A549 (cell line): ENCODE results near the gene HNRNPR. TPM values are rescaled to one million over a fixed set of nuclear protein-coding genes. Genes with fewer than 3 reads are reported as not detected.

Source experiments
- ATAC-seq, 2 experiments: fragments of 200-7000 bp in 1 of 2; fragments of >200 bp in 1 of 2; cut with Nextera tagmentation in 1 of 2; cut with Tn5 transposase in 1 of 2; 3 replicates each; pipeline versions ENCODE4 v1.8.0 to v1.9.1; 2018 to 2020; ENCODE audit warnings: mild to moderate bottlenecking in 1 of 2, moderate library complexity in 1 of 2
- CTCF ChIA-PET: fragments of 300-600 bp; sonication (Branson Sonifier 250); formaldehyde crosslinking; extraction: SDS; loops from one replicate; lab custom pipeline; 2021; ENCODE audit warnings: antibody characterized with exemption, inconsistent platforms; lab: Yijun Ruan, JAX
- POLR2A ChIA-PET: fragments of 350-600 bp; formaldehyde crosslinking; extraction: SDS; loops from one replicate; lab custom pipeline; 2021; ENCODE audit warnings: antibody characterized with exemption, inconsistent platforms; lab: Yijun Ruan, JAX
- DNase-seq, 2 experiments: peaks; one replicate each; pipeline versions ENCODE4 v3.0.0 to v3.0.0-alpha.2; 2011 to 2016; ENCODE audit warnings: low read depth in 1 of 2, low spot score in 1 of 2
- FAIRE-seq: peaks from 2 replicates; lab custom pipeline; 2011; peaks lifted over from hg19 to GRCh38; lab: Jason Lieb, UNC
- H3K27ac ChIP-seq, 2 experiments: fragments of >200 bp; sonication (Bioruptor Twin); formaldehyde crosslinking; 3 replicates each; pipeline ENCODE4 v1.5.1; 2016 to 2017
- H3K4me1 ChIP-seq: fragments of >200 bp; sonication (Bioruptor Twin); formaldehyde crosslinking; 3 replicates; pipeline ENCODE4 v1.6.1; 2016
- H3K4me2 ChIP-seq: fragments of >200 bp; sonication (Bioruptor Twin); formaldehyde crosslinking; 3 replicates; pipeline ENCODE4 v1.6.1; 2016
- H3K4me3 ChIP-seq: fragments of >200 bp; sonication (Bioruptor Twin); formaldehyde crosslinking; 3 replicates; pipeline ENCODE4 v1.5.1; 2016
- H3K9me3 ChIP-seq: fragments of >200 bp; sonication (Bioruptor Twin); formaldehyde crosslinking; 3 replicates; pipeline ENCODE4 v1.6.1; 2016
- BHLHE40 ChIP-seq: IDR thresholded peaks from 2 replicates; pipeline ENCODE4 v1.6.1; 2012; ENCODE audit warnings: low read depth, low read length, inconsistent platforms
- CBX2 ChIP-seq: fragments of 200-600 bp; sonication (generic); IDR thresholded peaks from 2 replicates; pipeline ENCODE4 v1.6.1; 2016; ENCODE audit warnings: low read depth, mild to moderate bottlenecking, borderline replicate concordance
- EHF ChIP-seq: fragments of 250-450 bp; sonication (Bioruptor Pico); IDR thresholded peaks from 2 replicates; pipeline ENCODE4 v1.5.0; 2020; ENCODE audit warnings: mild to moderate bottlenecking
- EHMT2 ChIP-seq: fragments of 200-600 bp; sonication (generic); IDR thresholded peaks from 2 replicates; pipeline ENCODE4 v1.6.1; 2016; ENCODE audit warnings: antibody characterized with exemption, low read depth, mild to moderate bottlenecking, moderate library complexity
- ESRRA ChIP-seq: fragments of 150-350 bp; IDR thresholded peaks from 2 replicates; pipeline ENCODE4 v1.6.1; 2014; ENCODE audit warnings: mild to moderate bottlenecking, low read length, borderline replicate concordance
- FOSB ChIP-seq: fragments of 250-450 bp; sonication (Bioruptor Pico); IDR thresholded peaks from 2 replicates; pipeline ENCODE4 v1.5.0; 2020; ENCODE audit warnings: mild to moderate bottlenecking, moderate library complexity
- FOSL2 ChIP-seq, 2 experiments: fragments of 450-650 bp in 1 of 2; fragments of >200 bp in 1 of 2; sonication (Bioruptor Twin) in 1 of 2; formaldehyde crosslinking; IDR thresholded peaks; 2 replicates each; pipeline versions ENCODE4 v1.5.0 to v1.6.1; 2016 to 2020; ENCODE audit warnings: mild to moderate bottlenecking in 1 of 2, moderate library complexity in 1 of 2
- HDAC2 ChIP-seq: fragments of 200-600 bp; sonication (generic); IDR thresholded peaks from 2 replicates; pipeline ENCODE4 v1.6.1; 2016
- JUN ChIP-seq, 2 experiments: fragments of >200 bp; sonication (Bioruptor Twin); formaldehyde crosslinking; IDR thresholded peaks; 2 replicates in 1 of 2; 3 replicates in 1 of 2; pipeline ENCODE4 v1.6.1; 2016 to 2017
- JUNB ChIP-seq: fragments of >200 bp; sonication (Bioruptor Twin); formaldehyde crosslinking; IDR thresholded peaks from 2 replicates; pipeline ENCODE4 v1.6.1; 2016
- MAZ ChIP-seq: fragments of 150-350 bp; IDR thresholded peaks from 2 replicates; pipeline ENCODE4 v1.6.1; 2014; ENCODE audit warnings: antibody characterized with exemption, low read depth, low read length, borderline replicate concordance
- SMC3 ChIP-seq: fragments of >200 bp; sonication (Bioruptor Twin); formaldehyde crosslinking; IDR thresholded peaks from 3 replicates; pipeline ENCODE4 v1.6.1; 2018; ENCODE audit warnings: inconsistent platforms
- TP53 ChIP-seq: fragments of 250-450 bp; sonication (Bioruptor Pico); IDR thresholded peaks from 2 replicates; pipeline ENCODE4 v1.5.0; 2021; ENCODE audit warnings: mild to moderate bottlenecking, moderate library complexity
- ZNF302 ChIP-seq: fragments of 250-450 bp; sonication (Bioruptor Pico); IDR thresholded peaks from 2 replicates; pipeline ENCODE4 v1.9.0; 2021; ENCODE audit warnings: inconsistent platforms, mild to moderate bottlenecking, moderate library complexity
- WGBS: methylation state at CpG from one replicate; pipeline ENCODE4 v1.1.6; 2017; ENCODE audit errors: missing lambda C conversion rate; 5-methylcytosine and 5-hydroxymethylcytosine counted together
- polyA plus RNA-seq, 4 experiments: library from polyadenylated mRNA; depleted of rRNA in 3 of 4; stranded (reverse); fragments of >200 nt; fragmentation: RNase III in 1 of 4; extraction: RNeasy Plus Mini Kit Qiagen cat#74134 plus additional on column Dnase treatment in 1 of 4; gene quantifications; 2 replicates in 3 of 4; 3 replicates in 1 of 4; pipeline ENCODE4 v1.2.3, GENCODE V29; 2011 to 2017
- TF ChIP-seq, protein P1 (sequence below): fragments of >200 bp; sonication (Bioruptor Twin); formaldehyde crosslinking; IDR thresholded peaks from 3 replicates; pipeline ENCODE4 v1.6.1; 2016
- TF ChIP-seq, protein P2 (sequence below): fragments of >200 bp; sonication (Bioruptor Twin); formaldehyde crosslinking; IDR thresholded peaks from 2 replicates; pipeline ENCODE4 v1.6.1; 2016
- TF ChIP-seq, protein P3 (sequence below): IDR thresholded peaks from 2 replicates; pipeline ENCODE4 v1.6.1; 2012

Gene HNRNPR
- polyA plus RNA-seq, 2 of the 4 experiments (the other 2 are of a cell fraction), result 237 to 281 TPM

- no peak for TF ChIP-seq FOSB (CRISPR knock-in tag)
- no peak for TF ChIP-seq CBX2
- TF ChIP-seq, protein P1, sequence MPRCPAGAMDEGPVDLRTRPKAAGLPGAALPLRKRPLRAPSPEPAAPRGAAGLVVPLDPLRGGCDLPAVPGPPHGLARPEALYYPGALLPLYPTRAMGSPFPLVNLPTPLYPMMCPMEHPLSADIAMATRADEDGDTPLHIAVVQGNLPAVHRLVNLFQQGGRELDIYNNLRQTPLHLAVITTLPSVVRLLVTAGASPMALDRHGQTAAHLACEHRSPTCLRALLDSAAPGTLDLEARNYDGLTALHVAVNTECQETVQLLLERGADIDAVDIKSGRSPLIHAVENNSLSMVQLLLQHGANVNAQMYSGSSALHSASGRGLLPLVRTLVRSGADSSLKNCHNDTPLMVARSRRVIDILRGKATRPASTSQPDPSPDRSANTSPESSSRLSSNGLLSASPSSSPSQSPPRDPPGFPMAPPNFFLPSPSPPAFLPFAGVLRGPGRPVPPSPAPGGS, result peak; percentile 57; the same call in 1 of the 3 replicates
- no peak for TF ChIP-seq EHMT2
These were observed at the start of gene HNRNPR (continued) for GRCh38 chr1:23344111-23344986.

- H3K9me3 ChIP-seq, result no peaks in the 10 kb centered on the region
- H3K4me1 ChIP-seq, result no peaks in the 10 kb centered on the region
- ATAC-seq, result no peak
- H3K4me2 ChIP-seq, result no peak overlapping the region
- no peak overlapping the region for H3K27ac ChIP-seq
- H3K4me3 ChIP-seq, result no peak overlapping the region
- 84% methylated on average over 2 of the region's 15 CpGs for WGBS
- no peak for FAIRE-seq
- TF ChIP-seq, protein P2, sequence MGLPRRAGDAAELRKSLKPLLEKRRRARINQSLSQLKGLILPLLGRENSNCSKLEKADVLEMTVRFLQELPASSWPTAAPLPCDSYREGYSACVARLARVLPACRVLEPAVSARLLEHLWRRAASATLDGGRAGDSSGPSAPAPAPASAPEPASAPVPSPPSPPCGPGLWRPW, result no peak
- TF ChIP-seq HDAC2, result no peak
- TF ChIP-seq TP53 (CRISPR knock-in tag), result no peak
- no peak for TF ChIP-seq JUNB
- TF ChIP-seq ZNF302 (CRISPR knock-in tag), result no peak
- no peak for TF ChIP-seq JUN (IDR thresholded peaks at IDR 0.05)
- TF ChIP-seq, protein P3, sequence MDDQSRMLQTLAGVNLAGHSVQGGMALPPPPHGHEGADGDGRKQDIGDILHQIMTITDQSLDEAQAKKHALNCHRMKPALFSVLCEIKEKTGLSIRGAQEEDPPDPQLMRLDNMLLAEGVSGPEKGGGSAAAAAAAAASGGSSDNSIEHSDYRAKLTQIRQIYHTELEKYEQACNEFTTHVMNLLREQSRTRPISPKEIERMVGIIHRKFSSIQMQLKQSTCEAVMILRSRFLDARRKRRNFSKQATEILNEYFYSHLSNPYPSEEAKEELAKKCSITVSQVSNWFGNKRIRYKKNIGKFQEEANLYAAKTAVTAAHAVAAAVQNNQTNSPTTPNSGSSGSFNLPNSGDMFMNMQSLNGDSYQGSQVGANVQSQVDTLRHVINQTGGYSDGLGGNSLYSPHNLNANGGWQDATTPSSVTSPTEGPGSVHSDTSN, result no peak
- TF ChIP-seq MAZ, result no peak
- no peak for TF ChIP-seq BHLHE40
- TF ChIP-seq EHF (CRISPR knock-in tag), result no peak
- no peak for TF ChIP-seq ESRRA
- TF ChIP-seq, all 56 proteins: peak for 0
- POLR2A ChIA-PET, result no interaction called here
- CTCF ChIA-PET, result interaction anchor here (0.9 to 2.8 kb wide), 4 partner anchors 10 to 103 kb away, joined by 3 to 27 read pairs (median 5); no protein-coding TSS in a partner anchor
- no peak for DNase-seq
These were observed 49.6 kb upstream of the HNRNPR start for GRCh38 chr1:23393706-23394105.

- TF ChIP-seq SMC3, result no peak
- TF ChIP-seq TP53 (CRISPR knock-in tag), result no peak
- no peak for TF ChIP-seq FOSL2 (IDR thresholded peaks at IDR 0.05)
- no peak for TF ChIP-seq FOSL2 (CRISPR knock-in tag; IDR thresholded peaks at IDR 0.05)
- Histone ChIP-seq H3K9me3 (no peaks in the 10 kb centered on the region), H3K27ac (no peak overlapping the region), H3K4me2 (no peak overlapping the region), H3K4me3 (no peak overlapping the region), H3K4me1 (no peaks in the 10 kb centered on the region)
- FAIRE-seq (no peak), ATAC-seq (no peak; a peak in 1 of 6 replicates), DNase-seq (no peak)
- CTCF ChIA-PET, result interaction anchor here (0.5 to 2.8 kb wide), 3 partner anchors 11 to 94 kb away, joined by 3 to 27 read pairs (median 7); no protein-coding TSS in a partner anchor
- POLR2A ChIA-PET, result no interaction called here
- 46% methylated on average over 2 of the region's 2 CpGs for WGBS
These were observed 48.2 kb upstream of the HNRNPR start for GRCh38 chr1:23392125-23392855.
